CD4-positive, alpha-beta T cell treated with Interleukin-1 beta for 1 hour (primary cell): ENCODE results near the gene SOX10.

Experiments
- DNase-seq, 2 donors: peaks; one replicate each; pipeline ENCODE4 v3.0.0-alpha.2; 2020 to 2022

Gene SOX10

GRCh38 chr22:37983860-37984791 lies at the start of gene SOX10:
TSS of gene SOX10 (minus strand) at chr22:37984555. CDS start at chr22:37983784, 771 bp downstream.
- no peak for DNase-seq

- DNase-seq = no peak
Measured at GRCh38 chr22:38033522-38034277, 49.3 kb upstream of the SOX10 start.

GRCh38 chr22:38032681-38033521 lies 48.5 kb upstream of the SOX10 start:
- no peak for DNase-seq

GRCh38 chr22:38031491-38031890 lies 47.1 kb upstream of the SOX10 start:
- DNase-seq = no peak

GRCh38 chr22:38030311-38031133 lies 46.2 kb upstream of the SOX10 start:
- DNase-seq = no peak

GRCh38 chr22:38029901-38030300 lies 45.5 kb upstream of the SOX10 start:
- DNase-seq = no peak

GRCh38 chr22:38029370-38029769 lies 45.0 kb upstream of the SOX10 start:
- DNase-seq = no peak

GRCh38 chr22:38028344-38029130 lies 44.2 kb upstream of the SOX10 start:
- DNase-seq = no peak

GRCh38 chr22:38027487-38027886 lies 43.1 kb upstream of the SOX10 start:
- no peak for DNase-seq

- no peak for DNase-seq
Measured at GRCh38 chr22:38026130-38027111, 42.1 kb upstream of the SOX10 start.

GRCh38 chr22:38025514-38025913 lies 41.2 kb upstream of the SOX10 start:
- no peak for DNase-seq

- DNase-seq = no peak
Measured at GRCh38 chr22:38023045-38023444, 38.7 kb upstream of the SOX10 start.

- no peak for DNase-seq
Measured at GRCh38 chr22:38021206-38021605, 36.9 kb upstream of the SOX10 start.

GRCh38 chr22:38018938-38019827 lies 34.8 kb upstream of the SOX10 start:
- no peak for DNase-seq

GRCh38 chr22:38017939-38018885 lies 33.9 kb upstream of the SOX10 start:
- DNase-seq = no peak

GRCh38 chr22:38017272-38017920 lies 33.0 kb upstream of the SOX10 start:
- DNase-seq = no peak
